ENCODE results near the gene GALNT17. TPM values are rescaled to one million over a fixed set of nuclear protein-coding genes. Genes with fewer than 3 reads are reported as not detected.

Gene GALNT17
- total RNA-seq, 1 experiment from 2014 or later: not detected

GRCh38 chr7:71563276-71563675 lies 431.3 kb downstream of the GALNT17 start:
- TF ChIP-seq, protein P1, sequence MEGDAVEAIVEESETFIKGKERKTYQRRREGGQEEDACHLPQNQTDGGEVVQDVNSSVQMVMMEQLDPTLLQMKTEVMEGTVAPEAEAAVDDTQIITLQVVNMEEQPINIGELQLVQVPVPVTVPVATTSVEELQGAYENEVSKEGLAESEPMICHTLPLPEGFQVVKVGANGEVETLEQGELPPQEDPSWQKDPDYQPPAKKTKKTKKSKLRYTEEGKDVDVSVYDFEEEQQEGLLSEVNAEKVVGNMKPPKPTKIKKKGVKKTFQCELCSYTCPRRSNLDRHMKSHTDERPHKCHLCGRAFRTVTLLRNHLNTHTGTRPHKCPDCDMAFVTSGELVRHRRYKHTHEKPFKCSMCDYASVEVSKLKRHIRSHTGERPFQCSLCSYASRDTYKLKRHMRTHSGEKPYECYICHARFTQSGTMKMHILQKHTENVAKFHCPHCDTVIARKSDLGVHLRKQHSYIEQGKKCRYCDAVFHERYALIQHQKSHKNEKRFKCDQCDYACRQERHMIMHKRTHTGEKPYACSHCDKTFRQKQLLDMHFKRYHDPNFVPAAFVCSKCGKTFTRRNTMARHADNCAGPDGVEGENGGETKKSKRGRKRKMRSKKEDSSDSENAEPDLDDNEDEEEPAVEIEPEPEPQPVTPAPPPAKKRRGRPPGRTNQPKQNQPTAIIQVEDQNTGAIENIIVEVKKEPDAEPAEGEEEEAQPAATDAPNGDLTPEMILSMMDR (IDR thresholded peaks at IDR 0.05; ENCODE audit: unreplicated experiment): no peak
- ChIA-PET POLR2A (no interaction called here), CTCF (interaction anchor here (0.5 kb wide), 1 partner anchor 70 kb away, joined by 3 read pairs; no protein-coding TSS in a partner anchor)
- Mint-ChIP-seq H3K4me3 (ENCODE audit: unreplicated experiment) (no peak overlapping the region), H3K27ac (ENCODE audit: low read depth, unreplicated experiment) (no peak overlapping the region), H3K27me3 (ENCODE audit: insufficient read depth, unreplicated experiment) (peaks cover 11% of the 10 kb centered on the region), H3K36me3 (ENCODE audit: insufficient read depth, unreplicated experiment) (no peaks in the 10 kb centered on the region), H3K9me3 (ENCODE audit: unreplicated experiment) (no peaks in the 10 kb centered on the region), H3K4me1 (ENCODE audit: insufficient read depth, unreplicated experiment) (no peaks in the 10 kb centered on the region)
- intact Hi-C loops (cut with micrococcal nuclease): no loop called here
- BruUV-seq (replicated peaks): no TSS peak
- DNase-seq (ENCODE audit: unreplicated experiment): no peak

DNA sequence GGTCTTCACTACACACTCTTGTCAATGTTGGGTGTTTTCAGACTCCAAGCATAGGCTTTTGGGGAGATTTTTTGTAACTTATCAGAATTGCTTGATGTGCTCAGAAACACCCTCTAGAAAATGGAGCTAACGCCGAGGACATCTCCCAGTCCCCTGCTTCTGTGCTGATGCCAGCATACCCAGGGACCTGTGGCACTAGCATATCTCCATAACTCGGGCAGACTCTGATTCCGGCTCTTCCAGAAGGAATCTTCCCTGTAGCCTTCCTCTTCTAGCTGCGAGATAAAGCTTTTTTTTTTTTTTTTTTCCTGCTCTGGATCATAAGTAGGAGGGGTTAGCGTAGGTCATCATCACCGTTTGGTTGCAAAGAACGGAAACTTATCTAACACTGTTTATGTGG lies 434.4 kb downstream of the GALNT17 start:
- ChIA-PET POLR2A (no interaction called here), CTCF (interaction anchor here (0.6 kb wide), 1 partner anchor 49 kb away, joined by 3 read pairs; no protein-coding TSS in a partner anchor)
- BruUV-seq (replicated peaks): no TSS peak

DNA sequence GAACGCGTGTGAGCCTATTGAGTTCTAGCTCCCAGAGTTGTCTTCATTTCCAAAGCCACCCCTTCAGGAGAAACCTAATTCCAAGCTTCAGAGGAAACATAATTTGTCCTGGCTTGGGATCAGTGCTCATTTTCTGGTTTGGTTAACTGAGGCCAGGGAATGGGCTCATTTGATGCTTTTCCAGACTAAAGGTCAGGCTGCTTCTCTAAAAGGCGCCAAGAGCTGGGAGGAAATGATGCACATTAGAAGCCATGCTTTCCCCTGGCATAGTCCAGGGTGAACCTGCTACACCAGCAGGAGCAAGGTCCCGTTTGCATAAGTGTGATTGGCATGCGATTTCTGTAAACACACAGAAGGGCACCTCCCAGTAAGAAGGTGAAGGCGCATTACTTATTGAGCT lies 435.0 kb downstream of the GALNT17 start:
- intact Hi-C loops (cut with micrococcal nuclease): no loop called here
- BruUV-seq (replicated peaks): no TSS peak
- Mint-ChIP-seq H3K4me1 (ENCODE audit: insufficient read depth, unreplicated experiment) (no peaks in the 10 kb centered on the region), H3K27ac (ENCODE audit: low read depth, unreplicated experiment) (no peak overlapping the region), H3K4me3 (ENCODE audit: unreplicated experiment) (no peak overlapping the region), H3K36me3 (ENCODE audit: insufficient read depth, unreplicated experiment) (no peaks in the 10 kb centered on the region), H3K9me3 (ENCODE audit: unreplicated experiment) (peaks cover 6% of the 10 kb centered on the region), H3K27me3 (ENCODE audit: insufficient read depth, unreplicated experiment) (peaks cover 11% of the 10 kb centered on the region)
- DNase-seq (ENCODE audit: unreplicated experiment): no peak
- CTCF ChIA-PET: interaction anchor here (0.6 kb wide), 1 partner anchor 711 kb away, joined by 3 read pairs; no protein-coding TSS in a partner anchor
- TF ChIP-seq, protein P1 (IDR thresholded peaks at IDR 0.05; ENCODE audit: unreplicated experiment): no peak
- POLR2A ChIA-PET: no interaction called here

More for the DNA sequence above, 434.4 kb downstream of the GALNT17 start:
- no peak overlapping the region for H3K4me3 Mint-ChIP-seq (ENCODE audit: unreplicated experiment)
- H3K36me3 Mint-ChIP-seq (ENCODE audit: insufficient read depth, unreplicated experiment): no peaks in the 10 kb centered on the region
- H3K27me3 Mint-ChIP-seq (ENCODE audit: insufficient read depth, unreplicated experiment): peaks cover 11% of the 10 kb centered on the region
- H3K27ac Mint-ChIP-seq (ENCODE audit: low read depth, unreplicated experiment): no peak overlapping the region
- no peak for DNase-seq (ENCODE audit: unreplicated experiment)
- peaks cover 6% of the 10 kb centered on the region for H3K9me3 Mint-ChIP-seq (ENCODE audit: unreplicated experiment)
- H3K4me1 Mint-ChIP-seq (ENCODE audit: insufficient read depth, unreplicated experiment): no peaks in the 10 kb centered on the region
- intact Hi-C loops (cut with micrococcal nuclease): no loop called here
- TF ChIP-seq, protein P1 (IDR thresholded peaks at IDR 0.05; ENCODE audit: unreplicated experiment): no peak

DNA sequence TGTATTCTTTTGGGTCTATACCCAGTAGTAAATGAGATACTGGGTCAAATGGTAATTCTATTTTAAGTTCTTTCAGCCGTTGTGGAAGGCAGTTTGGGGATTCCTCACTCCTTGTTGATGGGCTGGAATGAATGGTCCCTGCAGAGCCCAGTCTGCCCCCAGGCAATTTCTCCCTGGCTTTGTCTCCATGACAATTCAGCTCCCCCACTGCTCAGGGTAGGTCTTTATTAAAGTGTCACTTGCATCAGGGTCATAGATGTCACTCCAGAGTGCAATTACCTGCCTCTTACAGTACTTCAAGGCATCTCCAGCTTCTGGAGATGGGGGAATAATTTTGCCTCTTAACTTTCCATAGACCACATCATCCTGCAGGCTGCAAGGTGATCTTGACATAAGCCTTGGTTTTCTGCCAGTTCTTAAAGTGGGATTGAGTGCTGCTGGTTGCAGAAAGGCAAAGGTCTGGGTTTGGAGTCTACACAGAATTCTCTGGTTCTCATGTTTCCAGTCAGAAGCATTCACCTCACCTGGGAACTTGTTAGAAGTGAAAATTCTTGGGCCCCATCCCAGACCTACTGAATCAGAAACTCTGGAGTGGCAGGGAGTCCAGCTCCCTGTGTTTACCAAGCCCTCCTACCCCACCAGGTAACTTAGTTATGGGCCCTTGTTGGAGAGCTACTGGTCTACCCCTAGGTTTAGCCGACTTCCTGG lies 442.4 kb downstream of the GALNT17 start:
- Mint-ChIP-seq H3K4me3 (ENCODE audit: unreplicated experiment) (no peak overlapping the region), H3K36me3 (ENCODE audit: insufficient read depth, unreplicated experiment) (no peaks in the 10 kb centered on the region), H3K27me3 (ENCODE audit: insufficient read depth, unreplicated experiment) (no peaks in the 10 kb centered on the region), H3K27ac (ENCODE audit: low read depth, unreplicated experiment) (no peak overlapping the region), H3K4me1 (ENCODE audit: insufficient read depth, unreplicated experiment) (peaks cover 4% of the 10 kb centered on the region), H3K9me3 (ENCODE audit: unreplicated experiment) (peaks cover 6% of the 10 kb centered on the region)
- CTCF ChIA-PET: no interaction called here
- POLR2A ChIA-PET: no interaction called here
- intact Hi-C loops (cut with micrococcal nuclease): no loop called here
- DNase-seq (ENCODE audit: unreplicated experiment): no peak
- TF ChIP-seq, protein P1 (IDR thresholded peaks at IDR 0.05; ENCODE audit: unreplicated experiment): no peak
- no TSS peak for BruUV-seq (replicated peaks)

Measured in MCF 10A (cell line).